K562 (cell line): ENCODE results near the gene IL27RA. TPM values are rescaled to one million over a fixed set of nuclear protein-coding genes. Genes with fewer than 3 reads are reported as not detected.

Source experiments
- BCOR ChIP-seq: fragments of 450-650 bp; IDR thresholded peaks from 2 replicates; pipeline ENCODE4 v1.6.1; 2016
- CHCHD3 ChIP-seq: fragments of 250-450 bp; sonication (Bioruptor Pico); IDR thresholded peaks from 2 replicates; pipeline ENCODE4 v2.1.2; 2022; ENCODE audit warnings: mild to moderate bottlenecking
- DMBX1 ChIP-seq: fragments of 250-450 bp; sonication (Bioruptor Pico); IDR thresholded peaks from 2 replicates; pipeline ENCODE4 v1.8.0; 2022; ENCODE audit warnings: inconsistent platforms, mild to moderate bottlenecking, moderate library complexity, borderline replicate concordance
- HNRNPH1 ChIP-seq: fragments of 200-400 bp; formaldehyde crosslinking; optimal IDR thresholded peaks from 2 replicates; pipeline ENCODE3; 2017; ENCODE audit warnings: low read depth, mild to moderate bottlenecking, low read length, moderate library complexity
- KDM2B ChIP-seq: fragments of 250-450 bp; sonication (Bioruptor Pico); IDR thresholded peaks from 2 replicates; pipeline ENCODE4 v1.8.0; 2021; ENCODE audit warnings: mild to moderate bottlenecking, moderate library complexity
- LCOR ChIP-seq: sonication (generic); formaldehyde crosslinking; IDR thresholded peaks from 2 replicates; pipeline ENCODE4 v1.8.0; 2022; ENCODE audit warnings: mild to moderate bottlenecking, missing genetic modification reagents
- POU5F1 ChIP-seq: fragments of 150-350 bp; IDR thresholded peaks from 2 replicates; pipeline ENCODE4 v1.6.1; 2014; ENCODE audit warnings: borderline replicate concordance, low read length, low read depth, mild to moderate bottlenecking; ENCODE audit not compliant: partially characterized antibody
- SIN3B ChIP-seq: fragments of 450-650 bp; IDR thresholded peaks from 2 replicates; pipeline ENCODE4 v1.6.1; 2017; ENCODE audit warnings: low read depth, mild to moderate bottlenecking, moderate library complexity
- SLC30A9 ChIP-seq: fragments of 250-450 bp; sonication (Bioruptor Pico); IDR thresholded peaks from 2 replicates; pipeline ENCODE4 v1.8.0; 2022; ENCODE audit warnings: mild to moderate bottlenecking, moderate library complexity
- SMAD2 ChIP-seq: fragments of 150-350 bp; IDR thresholded peaks from 2 replicates; pipeline ENCODE4 v1.6.1; 2014; ENCODE audit warnings: low read depth, mild to moderate bottlenecking, low read length
- SP1 ChIP-seq: sonication (generic); formaldehyde crosslinking; IDR thresholded peaks from 2 replicates; pipeline ENCODE4 v1.8.1; 2022; ENCODE audit warnings: mild to moderate bottlenecking, missing genetic modification reagents
- ZNF354B ChIP-seq: fragments of 250-450 bp; sonication (Bioruptor Pico); IDR thresholded peaks from 2 replicates; pipeline ENCODE4 v1.4.0; 2020
- ZNF398 ChIP-seq: fragments of 250-450 bp; sonication (Bioruptor Pico); IDR thresholded peaks from 2 replicates; pipeline ENCODE4 v1.8.0; 2021; ENCODE audit warnings: moderate library complexity, mild to moderate bottlenecking, inconsistent platforms
- ZNF589 ChIP-seq: fragments of 200-800 bp; sonication (Bioruptor generic); IDR thresholded peaks from 2 replicates; pipeline ENCODE4 v1.6.1; 2016; ENCODE audit warnings: low read depth, missing genetic modification characterization, missing compliant biosample characterization
- ZNF655 ChIP-seq: fragments of 250-450 bp; sonication (Bioruptor Pico); IDR thresholded peaks from 2 replicates; pipeline ENCODE4 v1.5.0; 2021
- polyA plus RNA-seq, 8 experiments: library from polyadenylated mRNA; depleted of rRNA in 4 of 8; stranded (reverse) in 5 of 8; unstranded in 3 of 8; fragments of >200 nt; fragmentation: Nextera tagmentation in 2 of 8; fragmentation: Illumina TruSeq in 1 of 8; extraction: Ambion mirVana in 2 of 8; extraction: Trizol in 1 of 8; gene quantifications; 2 replicates each; pipeline versions ENCODE4 v1.2.1 to v1.2.3, GENCODE V29; 2011 to 2014; ENCODE audit warnings: inconsistent platforms in 1 of 8, missing spikeins in 1 of 8
- total RNA-seq, 7 experiments: library from RNA; depleted of rRNA in 6 of 7; stranded (reverse); fragments of >200 nt in 6 of 7; fragmentation: Illumina TruSeq in 2 of 7; extraction: Trizol in 2 of 7; gene quantifications; 2 replicates each; pipeline versions ENCODE4 v1.2.1 to v1.2.3, GENCODE V29; 2011 to 2021; ENCODE audit warnings: low replicate concordance in 1 of 7
- TF ChIP-seq, protein P1 (sequence below): fragments of 450-650 bp; IDR thresholded peaks from 2 replicates; pipeline ENCODE4 v1.6.1; 2017; ENCODE audit warnings: antibody characterized with exemption
- TF ChIP-seq, protein P2 (sequence below): fragments of 450-650 bp; IDR thresholded peaks from 2 replicates; pipeline ENCODE4 v1.6.1; 2017; ENCODE audit warnings: antibody characterized with exemption, mild to moderate bottlenecking
- TF ChIP-seq, protein P3 (sequence below): sonication (generic); formaldehyde crosslinking; IDR thresholded peaks from 2 replicates; pipeline ENCODE4 v1.8.1; 2022; ENCODE audit warnings: missing genetic modification reagents

The IL27RA gene
- total and polyA plus RNA-seq, 9 of the 15 experiments (the other 6 are each of a cell fraction or from before 2014, with no cell fraction given): 1.9 to 15.9 (median 12.0) TPM

DNA sequence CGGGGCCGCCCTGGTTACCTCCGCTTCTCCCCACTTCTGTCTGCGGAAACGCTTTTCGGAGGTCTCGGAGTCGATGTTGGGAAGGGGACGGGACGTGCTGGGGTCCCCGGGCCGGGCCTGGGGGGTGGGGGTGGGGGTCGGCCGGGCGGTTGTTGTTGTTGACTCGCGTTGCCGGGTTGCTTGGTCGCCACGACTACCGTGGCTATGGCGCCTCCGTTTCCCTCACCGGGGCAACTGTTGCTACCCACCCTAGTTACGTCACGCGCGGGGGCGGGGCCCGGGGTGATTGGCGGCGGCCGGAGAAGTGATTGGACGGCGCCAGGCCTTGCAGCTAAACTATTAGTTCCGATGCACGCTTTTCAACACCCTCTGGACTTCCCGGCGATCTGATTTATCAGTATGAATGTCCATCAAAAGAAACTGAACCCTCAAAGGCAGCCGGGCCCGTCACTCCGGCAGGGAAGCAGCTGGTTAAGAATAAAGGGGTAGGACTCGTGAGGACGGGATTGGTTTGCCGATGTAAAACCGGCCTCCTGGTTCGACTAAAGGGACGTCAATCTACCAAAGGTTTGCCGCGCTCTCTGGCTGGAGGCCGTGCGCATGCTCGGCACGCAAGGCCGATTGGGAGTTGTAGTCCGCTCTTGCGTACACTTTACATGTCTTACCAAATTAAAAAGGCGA, 25.3 kb upstream of the IL27RA start, which contains the start of gene RFX1 (continued):
- TF ChIP-seq, protein P1, sequence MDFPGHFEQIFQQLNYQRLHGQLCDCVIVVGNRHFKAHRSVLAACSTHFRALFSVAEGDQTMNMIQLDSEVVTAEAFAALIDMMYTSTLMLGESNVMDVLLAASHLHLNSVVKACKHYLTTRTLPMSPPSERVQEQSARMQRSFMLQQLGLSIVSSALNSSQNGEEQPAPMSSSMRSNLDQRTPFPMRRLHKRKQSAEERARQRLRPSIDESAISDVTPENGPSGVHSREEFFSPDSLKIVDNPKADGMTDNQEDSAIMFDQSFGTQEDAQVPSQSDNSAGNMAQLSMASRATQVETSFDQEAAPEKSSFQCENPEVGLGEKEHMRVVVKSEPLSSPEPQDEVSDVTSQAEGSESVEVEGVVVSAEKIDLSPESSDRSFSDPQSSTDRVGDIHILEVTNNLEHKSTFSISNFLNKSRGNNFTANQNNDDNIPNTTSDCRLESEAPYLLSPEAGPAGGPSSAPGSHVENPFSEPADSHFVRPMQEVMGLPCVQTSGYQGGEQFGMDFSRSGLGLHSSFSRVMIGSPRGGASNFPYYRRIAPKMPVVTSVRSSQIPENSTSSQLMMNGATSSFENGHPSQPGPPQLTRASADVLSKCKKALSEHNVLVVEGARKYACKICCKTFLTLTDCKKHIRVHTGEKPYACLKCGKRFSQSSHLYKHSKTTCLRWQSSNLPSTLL: no peak
- TF ChIP-seq, protein P2, sequence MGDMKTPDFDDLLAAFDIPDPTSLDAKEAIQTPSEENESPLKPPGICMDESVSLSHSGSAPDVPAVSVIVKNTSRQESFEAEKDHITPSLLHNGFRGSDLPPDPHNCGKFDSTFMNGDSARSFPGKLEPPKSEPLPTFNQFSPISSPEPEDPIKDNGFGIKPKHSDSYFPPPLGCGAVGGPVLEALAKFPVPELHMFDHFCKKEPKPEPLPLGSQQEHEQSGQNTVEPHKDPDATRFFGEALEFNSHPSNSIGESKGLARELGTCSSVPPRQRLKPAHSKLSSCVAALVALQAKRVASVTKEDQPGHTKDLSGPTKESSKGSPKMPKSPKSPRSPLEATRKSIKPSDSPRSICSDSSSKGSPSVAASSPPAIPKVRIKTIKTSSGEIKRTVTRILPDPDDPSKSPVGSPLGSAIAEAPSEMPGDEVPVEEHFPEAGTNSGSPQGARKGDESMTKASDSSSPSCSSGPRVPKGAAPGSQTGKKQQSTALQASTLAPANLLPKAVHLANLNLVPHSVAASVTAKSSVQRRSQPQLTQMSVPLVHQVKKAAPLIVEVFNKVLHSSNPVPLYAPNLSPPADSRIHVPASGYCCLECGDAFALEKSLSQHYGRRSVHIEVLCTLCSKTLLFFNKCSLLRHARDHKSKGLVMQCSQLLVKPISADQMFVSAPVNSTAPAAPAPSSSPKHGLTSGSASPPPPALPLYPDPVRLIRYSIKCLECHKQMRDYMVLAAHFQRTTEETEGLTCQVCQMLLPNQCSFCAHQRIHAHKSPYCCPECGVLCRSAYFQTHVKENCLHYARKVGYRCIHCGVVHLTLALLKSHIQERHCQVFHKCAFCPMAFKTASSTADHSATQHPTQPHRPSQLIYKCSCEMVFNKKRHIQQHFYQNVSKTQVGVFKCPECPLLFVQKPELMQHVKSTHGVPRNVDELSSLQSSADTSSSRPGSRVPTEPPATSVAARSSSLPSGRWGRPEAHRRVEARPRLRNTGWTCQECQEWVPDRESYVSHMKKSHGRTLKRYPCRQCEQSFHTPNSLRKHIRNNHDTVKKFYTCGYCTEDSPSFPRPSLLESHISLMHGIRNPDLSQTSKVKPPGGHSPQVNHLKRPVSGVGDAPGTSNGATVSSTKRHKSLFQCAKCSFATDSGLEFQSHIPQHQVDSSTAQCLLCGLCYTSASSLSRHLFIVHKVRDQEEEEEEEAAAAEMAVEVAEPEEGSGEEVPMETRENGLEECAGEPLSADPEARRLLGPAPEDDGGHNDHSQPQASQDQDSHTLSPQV: no peak
- TF ChIP-seq POU5F1: no peak
- no peak for TF ChIP-seq SMAD2
- no peak for TF ChIP-seq SIN3B
- TF ChIP-seq KDM2B: no peak
- no peak for TF ChIP-seq DMBX1 (CRISPR knock-in tag)
- TF ChIP-seq HNRNPH1: no peak
- no peak for TF ChIP-seq ZNF589 (CRISPR knock-in tag)
- TF ChIP-seq ZNF655 (CRISPR knock-in tag): no peak
- TF ChIP-seq SLC30A9: no peak
- TF ChIP-seq, protein P3, sequence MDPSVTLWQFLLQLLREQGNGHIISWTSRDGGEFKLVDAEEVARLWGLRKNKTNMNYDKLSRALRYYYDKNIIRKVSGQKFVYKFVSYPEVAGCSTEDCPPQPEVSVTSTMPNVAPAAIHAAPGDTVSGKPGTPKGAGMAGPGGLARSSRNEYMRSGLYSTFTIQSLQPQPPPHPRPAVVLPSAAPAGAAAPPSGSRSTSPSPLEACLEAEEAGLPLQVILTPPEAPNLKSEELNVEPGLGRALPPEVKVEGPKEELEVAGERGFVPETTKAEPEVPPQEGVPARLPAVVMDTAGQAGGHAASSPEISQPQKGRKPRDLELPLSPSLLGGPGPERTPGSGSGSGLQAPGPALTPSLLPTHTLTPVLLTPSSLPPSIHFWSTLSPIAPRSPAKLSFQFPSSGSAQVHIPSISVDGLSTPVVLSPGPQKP (CRISPR knock-in tag): no peak
- TF ChIP-seq CHCHD3 (CRISPR knock-in tag): no peak
- TF ChIP-seq BCOR: no peak
- TF ChIP-seq SP1 (CRISPR knock-in tag): no peak
- no peak for TF ChIP-seq LCOR (CRISPR knock-in tag)
- no peak for TF ChIP-seq ZNF354B
- no peak for TF ChIP-seq ZNF398 (CRISPR knock-in tag)
